ENCODE data around the gene NRG3.

The NRG3 gene

DNA sequence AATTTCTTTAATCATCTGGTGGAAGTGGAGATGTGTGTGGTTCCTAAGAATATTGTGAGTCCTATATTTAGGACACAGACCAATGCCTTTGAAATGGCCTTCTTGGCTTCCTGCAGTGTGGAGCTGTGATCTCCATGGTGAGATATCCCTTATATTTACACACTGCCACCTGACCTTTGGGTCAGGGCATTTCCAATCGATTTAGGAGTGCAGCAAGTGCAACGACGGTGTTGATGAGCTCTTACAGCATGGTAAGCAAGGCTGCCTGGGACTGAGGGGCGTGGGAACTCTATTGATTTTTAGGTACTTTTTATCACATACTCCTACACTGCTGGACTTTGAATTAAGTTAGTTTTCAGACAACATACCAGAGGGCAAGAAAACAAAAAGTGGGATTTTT, 146.0 kb downstream of the NRG3 start:
- H3K36me3 ChIP-seq (ENCODE audit: control insufficient read depth in 2 of 2, insufficient read depth in 1 of 2, low read length in 2 of 2) = no peaks in the 10 kb centered on the region
- no peaks in the 10 kb centered on the region for H3K4me1 ChIP-seq (ENCODE audit: control insufficient read depth, insufficient read depth, low read length)
- ChIA-PET POLR2A (no interaction called here), CTCF (interaction anchor here (1.1 kb wide), 1 partner anchor 177 kb away, joined by 3 read pairs; no protein-coding TSS in a partner anchor)
- TF ChIP-seq ZNF132 (tag by site-specific recombination; IDR thresholded peaks at IDR 0.05; ENCODE audit: borderline replicate concordance) (no peak), YY1 (tag by site-specific recombination; IDR thresholded peaks at IDR 0.05) (no peak), ZNF391 (tag by site-specific recombination; IDR thresholded peaks at IDR 0.05; ENCODE audit: borderline replicate concordance, low read depth) (no peak), ZNF37A (tag by site-specific recombination; IDR thresholded peaks at IDR 0.05) (no peak), ZNF23 (tag by site-specific recombination; IDR thresholded peaks at IDR 0.05; ENCODE audit: borderline replicate concordance) (no peak)
- TF ChIP-seq, protein P1, sequence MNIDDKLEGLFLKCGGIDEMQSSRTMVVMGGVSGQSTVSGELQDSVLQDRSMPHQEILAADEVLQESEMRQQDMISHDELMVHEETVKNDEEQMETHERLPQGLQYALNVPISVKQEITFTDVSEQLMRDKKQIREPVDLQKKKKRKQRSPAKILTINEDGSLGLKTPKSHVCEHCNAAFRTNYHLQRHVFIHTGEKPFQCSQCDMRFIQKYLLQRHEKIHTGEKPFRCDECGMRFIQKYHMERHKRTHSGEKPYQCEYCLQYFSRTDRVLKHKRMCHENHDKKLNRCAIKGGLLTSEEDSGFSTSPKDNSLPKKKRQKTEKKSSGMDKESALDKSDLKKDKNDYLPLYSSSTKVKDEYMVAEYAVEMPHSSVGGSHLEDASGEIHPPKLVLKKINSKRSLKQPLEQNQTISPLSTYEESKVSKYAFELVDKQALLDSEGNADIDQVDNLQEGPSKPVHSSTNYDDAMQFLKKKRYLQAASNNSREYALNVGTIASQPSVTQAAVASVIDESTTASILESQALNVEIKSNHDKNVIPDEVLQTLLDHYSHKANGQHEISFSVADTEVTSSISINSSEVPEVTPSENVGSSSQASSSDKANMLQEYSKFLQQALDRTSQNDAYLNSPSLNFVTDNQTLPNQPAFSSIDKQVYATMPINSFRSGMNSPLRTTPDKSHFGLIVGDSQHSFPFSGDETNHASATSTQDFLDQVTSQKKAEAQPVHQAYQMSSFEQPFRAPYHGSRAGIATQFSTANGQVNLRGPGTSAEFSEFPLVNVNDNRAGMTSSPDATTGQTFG (tag by site-specific recombination; IDR thresholded peaks at IDR 0.05; ENCODE audit: borderline replicate concordance) = no peak
- H3K4me3 ChIP-seq (ENCODE audit: low read depth, low read length) = no peak overlapping the region
- no peaks in the 10 kb centered on the region for H3K9me3 ChIP-seq (ENCODE audit: control insufficient read depth, insufficient read depth, low read depth, low read length)
- no peak overlapping the region for H3K27ac ChIP-seq (ENCODE audit: extremely low read depth, low read depth, low read length)

DNA sequence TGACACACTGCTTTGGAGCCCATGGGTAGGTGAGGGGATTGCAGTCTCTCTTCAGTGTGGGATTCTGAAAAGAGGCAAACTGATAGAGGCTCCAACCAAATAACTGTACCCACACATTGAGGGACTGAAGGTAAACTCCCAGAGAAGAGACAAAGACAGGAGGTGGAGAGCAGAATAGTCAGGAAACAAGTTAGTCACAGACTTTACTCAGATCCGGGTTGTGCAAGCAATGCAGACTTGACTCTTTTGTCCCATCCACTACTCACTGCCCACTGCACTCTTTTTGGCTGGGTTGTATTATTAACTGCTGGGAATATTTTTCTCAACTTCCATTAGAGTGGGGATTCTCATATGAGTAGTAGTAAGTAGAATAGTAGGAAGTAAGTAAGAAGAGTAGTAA, 152.7 kb downstream of the NRG3 start:
- ChIA-PET POLR2A (no interaction called here), CTCF (no interaction called here)
- Histone ChIP-seq H3K4me1 (ENCODE audit: control insufficient read depth, insufficient read depth, low read length) (no peaks in the 10 kb centered on the region), H3K27ac (ENCODE audit: extremely low read depth, low read depth, low read length) (no peak overlapping the region), H3K4me3 (ENCODE audit: low read depth, low read length) (no peak overlapping the region), H3K36me3 (ENCODE audit: control insufficient read depth in 2 of 2, insufficient read depth in 1 of 2, low read length in 2 of 2) (no peaks in the 10 kb centered on the region), H3K9me3 (ENCODE audit: control insufficient read depth, insufficient read depth, low read depth, low read length) (no peaks in the 10 kb centered on the region)
- no peak for TF ChIP-seq ZNF544 (tag by site-specific recombination; IDR thresholded peaks at IDR 0.05)
- no peak for TF ChIP-seq ZNF184 (tag by site-specific recombination; IDR thresholded peaks at IDR 0.05)

- Histone ChIP-seq H3K36me3 (ENCODE audit: control insufficient read depth in 2 of 2, insufficient read depth in 1 of 2, low read length in 2 of 2) (no peaks in the 10 kb centered on the region), H3K9me3 (ENCODE audit: control insufficient read depth, insufficient read depth, low read depth, low read length) (no peaks in the 10 kb centered on the region), H3K4me3 (ENCODE audit: low read depth, low read length) (no peak overlapping the region), H3K27ac (ENCODE audit: extremely low read depth, low read depth, low read length) (no peak overlapping the region), H3K4me1 (ENCODE audit: control insufficient read depth, insufficient read depth, low read length) (no peaks in the 10 kb centered on the region)
- CTCF ChIA-PET = no interaction called here
- POLR2A ChIA-PET = no interaction called here
- TF ChIP-seq TRIM28 (IDR thresholded peaks at IDR 0.05; ENCODE audit: borderline replicate concordance, low read length) (no peak), SETDB1 (IDR thresholded peaks at IDR 0.05; ENCODE audit: insufficient read length, low read length) (no peak), HOXC10 (CRISPR knock-in tag; IDR thresholded peaks at IDR 0.05) (no peak), MYNN (tag by site-specific recombination; IDR thresholded peaks at IDR 0.05; ENCODE audit: borderline replicate concordance) (no peak), ZEB2 (tag by site-specific recombination; IDR thresholded peaks at IDR 0.05) (no peak), ZNF302 (tag by site-specific recombination; IDR thresholded peaks at IDR 0.05; ENCODE audit: low read depth) (no peak), ZNF423 (tag by site-specific recombination; IDR thresholded peaks at IDR 0.05) (no peak), ZNF433 (tag by site-specific recombination; IDR thresholded peaks at IDR 0.05; ENCODE audit: low read depth) (no peak), ZXDB (tag by site-specific recombination; IDR thresholded peaks at IDR 0.05) (no peak), SP2 (tag by site-specific recombination; IDR thresholded peaks at IDR 0.05) (no peak), ZNF843 (tag by site-specific recombination; IDR thresholded peaks at IDR 0.05) (no peak), ZNF37A (tag by site-specific recombination; IDR thresholded peaks at IDR 0.05) (no peak)
These were observed 162.1 kb downstream of the NRG3 start for GRCh38 chr10:82037076-82037475.

GRCh38 chr10:82038587-82038986, 163.6 kb downstream of the NRG3 start:
- no peak overlapping the region for H3K27ac ChIP-seq (ENCODE audit: extremely low read depth, low read depth, low read length)
- CTCF ChIA-PET = no interaction called here
- H3K4me3 ChIP-seq (ENCODE audit: low read depth, low read length) = no peak overlapping the region
- TF ChIP-seq ZSCAN16 (tag by site-specific recombination; IDR thresholded peaks at IDR 0.05) = no peak
- TF ChIP-seq, protein P2, sequence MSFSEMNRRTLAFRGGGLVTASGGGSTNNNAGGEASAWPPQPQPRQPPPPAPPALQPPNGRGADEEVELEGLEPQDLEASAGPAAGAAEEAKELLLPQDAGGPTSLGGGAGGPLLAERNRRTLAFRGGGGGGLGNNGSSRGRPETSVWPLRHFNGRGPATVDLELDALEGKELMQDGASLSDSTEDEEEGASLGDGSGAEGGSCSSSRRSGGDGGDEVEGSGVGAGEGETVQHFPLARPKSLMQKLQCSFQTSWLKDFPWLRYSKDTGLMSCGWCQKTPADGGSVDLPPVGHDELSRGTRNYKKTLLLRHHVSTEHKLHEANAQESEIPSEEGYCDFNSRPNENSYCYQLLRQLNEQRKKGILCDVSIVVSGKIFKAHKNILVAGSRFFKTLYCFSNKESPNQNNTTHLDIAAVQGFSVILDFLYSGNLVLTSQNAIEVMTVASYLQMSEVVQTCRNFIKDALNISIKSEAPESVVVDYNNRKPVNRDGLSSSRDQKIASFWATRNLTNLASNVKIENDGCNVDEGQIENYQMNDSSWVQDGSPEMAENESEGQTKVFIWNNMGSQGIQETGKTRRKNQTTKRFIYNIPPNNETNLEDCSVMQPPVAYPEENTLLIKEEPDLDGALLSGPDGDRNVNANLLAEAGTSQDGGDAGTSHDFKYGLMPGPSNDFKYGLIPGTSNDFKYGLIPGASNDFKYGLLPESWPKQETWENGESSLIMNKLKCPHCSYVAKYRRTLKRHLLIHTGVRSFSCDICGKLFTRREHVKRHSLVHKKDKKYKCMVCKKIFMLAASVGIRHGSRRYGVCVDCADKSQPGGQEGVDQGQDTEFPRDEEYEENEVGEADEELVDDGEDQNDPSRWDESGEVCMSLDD (tag by site-specific recombination; IDR thresholded peaks at IDR 0.05) = no peak
- TF ChIP-seq, protein P3, sequence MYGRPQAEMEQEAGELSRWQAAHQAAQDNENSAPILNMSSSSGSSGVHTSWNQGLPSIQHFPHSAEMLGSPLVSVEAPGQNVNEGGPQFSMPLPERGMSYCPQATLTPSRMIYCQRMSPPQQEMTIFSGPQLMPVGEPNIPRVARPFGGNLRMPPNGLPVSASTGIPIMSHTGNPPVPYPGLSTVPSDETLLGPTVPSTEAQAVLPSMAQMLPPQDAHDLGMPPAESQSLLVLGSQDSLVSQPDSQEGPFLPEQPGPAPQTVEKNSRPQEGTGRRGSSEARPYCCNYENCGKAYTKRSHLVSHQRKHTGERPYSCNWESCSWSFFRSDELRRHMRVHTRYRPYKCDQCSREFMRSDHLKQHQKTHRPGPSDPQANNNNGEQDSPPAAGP (tag by site-specific recombination; IDR thresholded peaks at IDR 0.05) = no peak
- no peak for TF ChIP-seq ZNF707 (tag by site-specific recombination; IDR thresholded peaks at IDR 0.05)
- TF ChIP-seq ZBTB7A (tag by site-specific recombination; IDR thresholded peaks at IDR 0.05; ENCODE audit: low read depth) = no peak
- no peak for TF ChIP-seq ZNF660 (tag by site-specific recombination; IDR thresholded peaks at IDR 0.05)
- POLR2A ChIA-PET = no interaction called here
- 0 out of 2 replicates have a peak, but pooled peaks cover 2% of the 10 kb centered on the region for H3K4me1 ChIP-seq (ENCODE audit: control insufficient read depth, insufficient read depth, low read length)
- no peaks in the 10 kb centered on the region for H3K36me3 ChIP-seq (ENCODE audit: control insufficient read depth in 2 of 2, insufficient read depth in 1 of 2, low read length in 2 of 2)
- no peaks in the 10 kb centered on the region for H3K9me3 ChIP-seq (ENCODE audit: control insufficient read depth, insufficient read depth, low read depth, low read length)

All from HEK293 (cell line).